GM12892 (cell line): Measurements from ENCODE around the gene BAAT.

Experiments
- POLR2A ChIP-seq: IDR thresholded peaks from 2 replicates; pipeline ENCODE4 v1.6.1; 2011; ENCODE audit warnings: low read depth, low read length, control low read depth
- POLR2AphosphoS5 ChIP-seq: IDR thresholded peaks from 2 replicates; pipeline ENCODE4 v1.6.1; 2011; ENCODE audit warnings: low read depth, low read length, control low read depth

- TF ChIP-seq POLR2AphosphoS5: no peak
- no peak for TF ChIP-seq POLR2A
Measured at GRCh38 chr9:101427957-101428655, 43.3 kb upstream of the BAAT start.
